Measurements from ENCODE around the gene CCDC146. TPM values are rescaled to one million over a fixed set of nuclear protein-coding genes. Genes with fewer than 3 reads are reported as not detected.

The CCDC146 gene
- total RNA-seq, 1 donor from 2014 or later: 11.0 TPM

DNA sequence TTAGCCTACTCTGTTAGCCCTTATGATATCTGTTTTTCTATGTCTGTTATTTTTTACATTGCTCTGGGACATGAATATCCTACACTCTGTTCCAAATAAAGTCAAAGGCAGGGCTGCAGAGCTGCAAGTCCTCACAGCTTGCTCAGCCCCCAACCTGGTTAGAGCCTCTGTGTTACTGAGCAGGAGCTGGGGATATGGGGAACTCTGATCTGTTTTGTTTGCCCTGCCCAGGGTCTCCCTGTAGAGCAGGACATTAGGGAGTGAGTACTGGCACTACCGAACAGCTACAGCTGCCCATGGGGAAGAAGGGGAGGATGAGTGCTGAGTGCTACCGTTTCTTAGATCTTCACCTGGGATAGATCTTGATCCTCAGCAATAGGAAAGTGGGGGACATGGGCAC is 110.1 kb downstream of the CCDC146 start:
- DNase-seq (ENCODE audit: missing footprints) (no peak), ATAC-seq (no peak)
- intact Hi-C loops (cut with DNase I): no loop called here

DNA sequence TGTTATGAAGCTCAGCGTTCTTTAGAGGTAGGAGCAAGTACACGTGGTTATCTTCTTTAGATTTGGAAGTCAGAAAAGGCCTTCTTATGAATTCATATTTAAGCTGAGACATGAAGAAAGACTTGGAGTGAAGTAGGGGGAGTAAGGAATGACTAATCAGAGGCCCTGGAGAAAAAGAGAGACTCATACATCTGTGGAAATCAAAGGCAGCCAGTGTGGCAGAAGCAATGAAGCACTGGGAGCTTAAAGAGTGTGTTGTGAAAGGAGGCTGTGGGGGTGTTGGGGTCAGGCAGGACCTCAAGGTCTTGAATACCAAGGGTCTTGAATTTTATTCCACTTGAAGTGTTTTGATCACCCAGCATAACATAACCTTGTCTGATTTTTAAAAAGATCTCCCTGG is 112.9 kb downstream of the CCDC146 start:
- DNase-seq (ENCODE audit: missing footprints): no peak
- ATAC-seq: no peak
- intact Hi-C loops (cut with DNase I): no loop called here

DNA sequence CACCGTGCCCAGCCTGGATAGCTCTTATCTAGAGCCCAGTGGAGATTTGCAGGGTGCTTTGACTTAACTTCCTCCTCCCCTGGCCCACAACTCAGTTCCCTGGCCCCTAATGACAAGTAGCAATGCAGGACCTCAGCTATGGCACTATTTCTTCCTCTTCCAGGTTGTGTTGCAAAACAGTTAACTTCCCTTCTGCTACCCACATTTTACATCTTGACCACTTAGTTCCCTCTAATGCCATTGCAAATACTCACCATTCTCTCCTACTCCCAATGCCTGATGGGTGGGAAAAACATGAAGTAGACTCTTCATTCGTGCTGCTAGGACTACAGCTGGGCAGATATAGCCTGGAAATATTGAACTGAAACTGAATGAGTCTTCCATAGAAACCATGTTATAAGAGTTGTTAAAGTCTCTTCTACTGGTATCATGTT is 116.3 kb downstream of the CCDC146 start:
- peak; percentile 72 for DNase-seq (ENCODE audit: missing footprints)
- peak; percentile 52 for ATAC-seq
- intact Hi-C loops (cut with DNase I): no loop called here

DNA sequence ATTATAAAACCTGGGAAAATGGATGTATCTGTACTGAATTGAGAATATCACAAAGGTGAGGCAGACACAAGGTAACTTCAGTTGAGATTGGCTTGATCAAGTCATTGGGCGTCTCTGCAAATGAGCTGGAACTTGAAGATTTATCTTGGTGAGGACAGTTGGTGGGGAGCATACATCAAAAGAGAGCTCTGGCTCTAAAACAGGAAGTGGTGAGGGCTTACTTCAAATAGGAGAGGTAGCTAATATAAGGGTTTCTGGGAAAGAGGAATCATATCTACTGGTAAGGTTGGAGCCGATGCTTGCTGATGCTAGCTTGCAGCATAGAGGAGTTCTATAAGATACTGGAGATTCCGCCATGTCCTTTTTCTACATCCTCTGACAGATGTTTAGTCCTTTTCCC is 117.1 kb downstream of the CCDC146 start:
- ATAC-seq: no peak
- intact Hi-C loops (cut with DNase I): no loop called here

DNA sequence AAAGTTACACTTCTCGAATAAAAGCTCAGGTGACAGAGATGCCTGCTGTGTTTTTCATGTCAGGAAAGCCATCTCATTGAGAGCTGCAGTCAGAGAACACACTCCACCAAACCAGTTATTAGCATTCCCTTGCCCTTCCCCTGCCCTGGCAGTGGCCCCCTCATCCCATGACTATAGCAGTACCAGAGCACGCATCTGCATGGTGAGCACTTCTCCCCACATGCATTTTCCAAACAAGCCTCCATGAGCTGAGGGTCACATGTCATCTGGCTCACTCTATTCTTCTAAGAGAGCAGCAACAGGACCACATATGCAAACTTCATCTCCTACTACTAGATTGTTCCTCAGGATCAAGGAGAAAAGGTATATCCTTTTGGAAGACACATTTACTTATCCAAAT is 119.7 kb downstream of the CCDC146 start:
- DNase-seq (ENCODE audit: missing footprints) (no peak), ATAC-seq (peak; percentile 40)
- intact Hi-C loops (cut with DNase I): no loop called here

More for the DNA sequence above, 117.1 kb downstream of the CCDC146 start:
- no peak for DNase-seq (ENCODE audit: missing footprints)

DNA sequence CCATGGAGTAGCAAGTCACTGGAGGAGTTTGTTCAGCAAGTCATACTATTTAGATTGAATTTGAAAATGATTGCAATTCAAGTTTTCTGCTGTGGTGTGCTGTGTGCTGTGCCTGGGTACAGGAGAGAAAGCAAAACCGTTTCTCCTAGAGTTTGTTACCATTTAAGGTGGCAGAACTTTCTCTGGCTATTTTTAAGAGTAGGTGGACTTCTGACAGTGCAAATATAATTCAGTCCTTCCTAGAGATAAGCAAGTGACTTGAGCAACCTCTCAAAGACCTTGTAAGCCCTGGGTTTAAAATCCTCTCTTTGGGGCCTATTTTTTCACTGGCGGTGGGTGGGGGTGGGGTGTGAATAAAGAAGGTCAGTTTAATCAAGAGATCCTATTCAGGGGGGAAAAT is 120.1 kb downstream of the CCDC146 start:
- DNase-seq (ENCODE audit: missing footprints) (no peak), ATAC-seq (no peak)
- intact Hi-C loops (cut with DNase I): no loop called here

DNA sequence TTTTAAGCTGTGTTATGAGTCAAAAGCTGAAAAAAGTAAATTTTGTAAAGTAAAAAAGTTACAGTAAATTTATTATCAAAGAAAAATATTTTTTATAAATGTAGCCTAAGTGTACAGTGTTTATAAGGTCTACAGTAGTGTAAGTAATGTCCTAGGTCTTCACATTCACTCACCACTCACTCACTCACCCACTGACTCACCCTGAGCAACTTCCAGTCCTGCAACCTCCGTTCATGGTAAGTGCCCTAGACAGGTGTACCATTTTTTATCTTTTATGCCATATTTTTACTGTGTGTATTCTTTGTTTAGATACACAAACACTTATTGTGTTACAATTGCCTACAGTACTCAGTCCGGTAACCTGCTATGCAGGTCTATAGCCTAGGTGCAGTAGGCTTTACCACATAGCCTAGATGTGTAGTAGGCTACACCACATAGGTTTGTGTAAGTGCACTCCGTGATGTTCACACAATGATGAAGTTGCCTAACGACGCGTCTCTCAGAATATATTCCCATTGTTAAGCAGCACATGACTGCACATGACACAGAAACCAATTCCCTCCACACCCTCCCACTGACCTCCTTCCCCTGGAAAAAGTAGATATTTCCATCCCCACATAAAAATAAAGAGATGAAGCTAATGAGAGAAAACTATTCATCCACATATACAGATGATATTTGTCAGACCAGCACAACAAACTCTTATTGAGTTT is 122.0 kb downstream of the CCDC146 start:
- ATAC-seq (peak; percentile 26), DNase-seq (ENCODE audit: missing footprints) (no peak)
- intact Hi-C loops (cut with DNase I): no loop called here

DNA sequence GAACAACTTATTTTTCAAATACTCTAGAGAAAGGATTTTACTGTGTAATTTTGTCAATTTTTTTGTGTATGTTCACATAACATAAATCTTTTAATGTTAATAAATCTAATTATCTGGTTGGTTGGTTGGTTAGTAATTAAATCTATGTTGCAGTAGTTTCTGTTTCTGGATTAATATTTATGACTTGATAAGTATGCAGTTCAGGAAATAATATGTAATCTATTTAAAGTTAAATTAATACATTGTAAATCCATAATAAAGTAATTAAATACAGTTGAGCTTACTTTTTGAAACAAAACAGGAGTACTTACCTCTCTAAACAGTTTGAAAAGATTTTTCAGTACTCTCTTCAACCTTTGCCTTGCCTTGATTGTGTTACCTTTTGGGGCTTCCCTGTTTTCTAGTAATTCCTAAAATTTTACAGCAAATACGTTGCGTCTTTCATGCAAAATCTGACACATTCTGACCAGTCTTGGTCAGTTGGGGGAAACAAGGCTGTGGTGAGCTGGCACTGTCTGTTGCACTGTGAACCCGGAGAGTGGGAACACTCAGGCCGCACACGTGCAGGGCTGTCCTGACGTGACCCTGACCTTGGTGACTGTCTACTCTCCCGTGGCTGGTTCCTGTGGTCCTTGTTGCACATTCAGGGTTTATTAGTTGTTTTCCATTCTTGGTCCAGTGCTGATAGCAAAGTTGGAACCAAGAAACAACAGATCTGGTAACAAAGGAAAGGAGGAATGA is 122.8 kb downstream of the CCDC146 start:
- intact Hi-C loops (cut with DNase I): loop anchor here (5.0 kb wide), 1 partner anchor 123 kb away; the partner anchor contains the start of gene CCDC146
- DNase-seq (ENCODE audit: missing footprints) (peak; percentile 75), ATAC-seq (peak; percentile 90)

DNA sequence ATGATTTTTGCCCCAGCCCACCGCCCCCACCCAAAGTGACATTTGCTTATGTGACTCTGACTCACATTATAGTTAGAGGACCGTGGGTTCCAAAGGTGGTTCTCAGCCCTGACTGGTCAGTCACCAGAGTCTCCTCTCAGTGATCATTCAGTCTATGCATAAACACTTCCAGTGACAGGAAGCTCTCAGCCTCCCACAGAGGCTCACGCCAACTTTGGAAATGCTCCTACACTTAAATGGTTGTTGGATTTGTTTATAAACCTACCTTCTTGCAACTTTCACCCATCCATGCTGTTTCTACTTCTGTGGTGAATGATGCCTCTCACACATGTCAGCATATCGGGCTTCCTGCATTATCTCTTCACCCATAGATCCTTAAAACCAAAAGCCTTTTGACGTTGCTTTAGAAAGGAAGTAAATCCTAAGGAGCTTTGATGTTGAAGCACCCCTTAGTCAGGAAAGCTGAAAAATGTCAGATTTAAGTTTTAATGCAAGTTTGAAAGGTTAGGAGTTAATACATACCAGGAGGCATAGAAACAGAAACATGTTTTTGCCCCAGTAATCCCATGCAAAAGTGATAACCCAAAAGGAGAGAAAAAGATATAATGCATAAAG is 123.7 kb downstream of the CCDC146 start:
- intact Hi-C loops (cut with DNase I): loop anchor here (5.0 kb wide), 1 partner anchor 124 kb away; the partner anchor contains the start of gene CCDC146
- ATAC-seq: peak; percentile 23

DNA sequence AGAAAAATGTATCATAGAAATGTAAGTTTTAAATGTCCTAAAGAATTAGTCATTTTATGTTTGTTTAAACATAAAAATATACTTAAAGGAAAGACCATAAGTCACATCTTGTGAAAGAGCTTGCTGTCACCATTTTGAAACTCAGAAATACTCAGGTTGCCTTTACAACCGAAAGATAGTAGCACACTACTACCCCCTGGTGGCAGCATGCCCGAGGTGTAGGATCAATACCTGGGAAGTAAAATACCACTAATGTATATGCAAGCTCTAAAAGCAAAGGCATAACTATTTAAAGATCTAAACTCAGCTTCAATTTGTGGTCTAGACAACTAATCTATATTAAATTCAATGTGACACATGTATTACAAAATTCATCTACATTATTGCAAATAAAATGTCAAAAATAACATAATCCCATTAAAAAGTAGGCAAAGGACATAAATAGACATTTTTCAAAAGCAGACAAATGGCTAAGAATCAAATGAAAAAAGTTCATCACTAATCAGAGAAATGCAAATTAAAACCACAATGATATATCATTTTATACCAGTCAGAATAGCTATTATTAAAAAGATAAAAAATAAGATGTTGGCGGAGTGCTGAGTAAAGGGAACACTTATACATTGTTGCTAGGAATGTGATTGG is 124.9 kb downstream of the CCDC146 start:
- intact Hi-C loops (cut with DNase I): loop anchor here (1.0 to 5.0 kb wide), 2 partner anchors 84 to 125 kb away; partner anchors contain the start of gene CCDC146
- DNase-seq (ENCODE audit: missing footprints) (peak; percentile 82), ATAC-seq (no peak)

More for the DNA sequence above, 123.7 kb downstream of the CCDC146 start:
- DNase-seq (ENCODE audit: missing footprints): no peak

DNA sequence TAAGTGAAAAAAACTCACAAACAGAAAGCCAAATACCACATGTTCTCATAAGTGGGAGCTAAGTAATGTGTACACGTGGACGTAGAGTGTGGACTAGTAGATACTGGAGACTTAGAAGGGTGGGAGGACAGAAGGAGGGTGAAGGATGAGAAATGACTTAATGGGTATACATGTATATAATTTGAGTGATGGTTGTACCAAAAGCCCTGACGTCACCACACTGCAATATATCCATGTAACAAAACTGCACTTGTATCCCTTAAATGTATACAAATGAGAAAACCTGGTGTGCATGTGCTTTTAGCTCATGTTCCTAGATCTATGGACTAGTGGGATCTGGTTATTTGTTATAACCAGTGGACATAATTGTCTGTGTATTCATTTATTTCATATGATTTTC is 125.7 kb downstream of the CCDC146 start:
- DNase-seq (ENCODE audit: missing footprints) (no peak), ATAC-seq (no peak)
- intact Hi-C loops (cut with DNase I): loop anchor here (5.0 kb wide), 1 partner anchor 126 kb away; the partner anchor contains the start of gene CCDC146

DNA sequence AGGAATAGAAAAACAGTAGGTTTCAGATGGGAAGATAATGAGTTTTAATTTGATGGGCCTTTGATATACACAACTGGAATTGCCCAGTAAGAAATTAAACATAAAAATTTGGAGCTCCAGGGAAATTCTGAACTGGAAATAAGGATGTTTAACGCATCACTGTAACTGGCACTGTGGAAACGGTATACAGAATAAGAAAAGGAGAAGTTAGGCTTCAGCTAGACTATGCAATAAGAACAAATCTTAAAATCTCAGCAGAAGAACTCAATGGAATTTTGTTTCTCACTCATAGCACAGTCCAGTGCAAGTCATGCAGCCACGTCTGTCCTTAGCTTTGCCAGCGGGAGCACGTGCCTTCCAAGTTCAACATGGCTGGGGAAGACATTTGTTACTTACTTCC is 130.1 kb downstream of the CCDC146 start:
- intact Hi-C loops (cut with DNase I): no loop called here
- DNase-seq (ENCODE audit: missing footprints) (no peak), ATAC-seq (no peak)

DNA sequence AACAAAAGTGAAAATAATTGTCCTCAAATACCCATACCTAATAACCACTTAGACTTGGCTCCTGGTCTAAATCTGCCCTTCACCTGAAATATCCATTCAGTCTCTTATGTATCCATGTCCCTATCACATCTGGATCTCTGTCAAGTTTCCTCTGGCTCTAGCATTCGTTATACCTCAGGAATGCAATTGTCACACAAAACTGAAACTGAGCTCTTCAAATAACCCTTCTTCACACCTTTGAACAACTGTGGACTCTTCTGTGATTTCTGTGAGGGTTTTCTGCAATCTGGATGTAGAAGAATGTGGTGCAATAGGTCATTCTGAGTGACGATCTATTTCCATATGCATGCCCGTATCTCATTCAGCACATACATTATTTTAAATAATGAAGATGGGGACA is 130.7 kb downstream of the CCDC146 start:
- ATAC-seq (no peak), DNase-seq (ENCODE audit: missing footprints) (no peak)
- intact Hi-C loops (cut with DNase I): no loop called here

DNA sequence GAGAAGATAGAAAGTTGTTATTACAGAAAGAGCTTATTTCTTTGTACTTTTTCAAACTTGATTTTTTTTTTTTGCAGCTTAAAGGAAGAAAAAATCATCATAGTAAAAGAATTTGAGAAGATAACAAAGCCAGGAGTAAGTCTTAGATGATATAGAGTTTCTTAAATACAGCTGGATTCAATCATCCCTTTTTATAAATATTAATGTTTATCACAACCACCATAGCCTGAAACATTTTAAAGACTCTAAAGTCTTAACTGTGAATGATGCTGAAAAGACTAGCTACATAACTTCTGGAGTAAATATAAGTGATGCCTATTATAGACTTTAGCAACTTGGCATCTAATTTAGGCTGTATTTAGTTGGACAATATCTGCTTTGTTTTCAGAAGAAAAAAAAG is 132.0 kb downstream of the CCDC146 start:
- ATAC-seq (no peak), DNase-seq (ENCODE audit: missing footprints) (no peak)
- intact Hi-C loops (cut with DNase I): no loop called here

DNA sequence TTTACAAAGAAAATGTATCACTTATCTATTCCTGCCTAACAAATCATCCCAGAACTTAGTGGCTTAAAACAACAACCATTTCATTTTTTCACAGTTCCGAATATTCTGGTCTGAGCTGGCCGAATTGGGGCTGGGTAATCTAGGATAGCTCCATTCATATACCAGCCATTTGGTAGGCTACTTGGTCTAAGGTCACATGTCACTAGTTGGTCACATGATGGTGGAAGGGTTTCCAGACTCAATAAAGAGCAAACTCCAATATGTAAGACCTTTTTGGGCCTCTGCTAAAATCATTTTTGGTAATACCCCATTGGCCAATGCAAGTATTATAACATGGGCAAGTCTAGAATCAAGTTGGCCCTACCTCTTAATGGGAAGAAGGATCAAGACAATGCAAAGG is 132.5 kb downstream of the CCDC146 start:
- intact Hi-C loops (cut with DNase I): no loop called here
- ATAC-seq: no peak
- DNase-seq (ENCODE audit: missing footprints): no peak

DNA sequence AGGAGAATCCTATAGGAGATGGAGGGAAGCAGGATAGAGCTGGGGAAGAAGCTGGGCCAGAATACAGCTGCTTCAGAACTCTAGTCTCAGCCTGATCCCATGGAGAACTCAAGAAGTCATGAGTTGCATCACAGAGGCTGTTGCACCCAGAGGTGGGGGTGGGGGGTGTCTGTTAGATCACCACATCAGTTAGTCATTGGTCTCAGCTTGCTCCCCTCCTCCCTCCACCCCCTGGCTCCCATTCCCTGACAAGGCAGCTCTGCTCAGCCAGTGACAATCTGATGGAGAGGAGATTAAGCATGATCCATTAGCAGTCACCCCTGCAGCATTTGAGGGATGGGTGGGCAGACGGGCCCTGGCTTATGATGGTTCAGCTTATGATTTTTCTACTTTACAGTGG is 135.6 kb downstream of the CCDC146 start:
- ATAC-seq (no peak), DNase-seq (ENCODE audit: missing footprints) (no peak)
- intact Hi-C loops (cut with DNase I): no loop called here

DNA sequence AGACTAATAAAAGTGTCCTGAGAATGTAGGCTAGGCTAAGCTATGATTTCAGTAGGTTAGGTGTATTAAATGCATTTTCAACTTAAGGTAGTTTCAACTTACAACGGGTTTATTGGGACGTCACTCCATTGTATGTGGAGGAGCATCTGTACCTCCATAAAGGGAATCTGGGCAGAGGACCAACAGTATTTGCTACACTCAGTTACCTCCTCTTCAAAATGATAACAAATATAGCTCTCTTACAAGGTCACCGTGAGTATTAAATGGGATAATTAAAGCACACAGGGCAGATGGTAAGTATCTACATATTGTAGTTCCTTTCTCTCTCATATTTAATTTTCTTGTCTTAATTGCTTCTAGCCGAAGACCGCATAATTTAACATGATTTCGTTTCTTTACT is 136.2 kb downstream of the CCDC146 start:
- peak; percentile 85 for ATAC-seq
- intact Hi-C loops (cut with DNase I): no loop called here

DNA sequence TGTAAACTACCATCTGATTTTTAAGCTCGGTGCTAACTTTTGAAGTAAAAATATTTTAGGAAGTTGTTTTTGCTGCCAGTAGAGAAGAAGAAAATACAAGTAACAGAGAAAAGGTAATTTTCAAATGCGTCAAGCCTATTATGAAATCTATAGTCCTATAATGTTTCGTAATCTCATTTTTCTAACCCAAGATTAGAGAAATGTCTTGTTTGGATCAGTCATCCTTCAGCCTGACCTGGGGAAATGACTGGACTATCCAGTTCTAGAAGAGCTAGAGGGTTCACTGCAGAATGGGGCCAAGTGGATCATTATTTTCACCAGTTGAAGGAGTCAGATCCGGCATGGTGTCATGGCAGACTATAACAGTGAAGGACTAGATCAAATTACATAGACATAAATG is 139.9 kb downstream of the CCDC146 start:
- DNase-seq (ENCODE audit: missing footprints) (no peak), ATAC-seq (no peak)
- intact Hi-C loops (cut with DNase I): no loop called here

More for the DNA sequence above, 136.2 kb downstream of the CCDC146 start:
- DNase-seq (ENCODE audit: missing footprints): no peak

DNA sequence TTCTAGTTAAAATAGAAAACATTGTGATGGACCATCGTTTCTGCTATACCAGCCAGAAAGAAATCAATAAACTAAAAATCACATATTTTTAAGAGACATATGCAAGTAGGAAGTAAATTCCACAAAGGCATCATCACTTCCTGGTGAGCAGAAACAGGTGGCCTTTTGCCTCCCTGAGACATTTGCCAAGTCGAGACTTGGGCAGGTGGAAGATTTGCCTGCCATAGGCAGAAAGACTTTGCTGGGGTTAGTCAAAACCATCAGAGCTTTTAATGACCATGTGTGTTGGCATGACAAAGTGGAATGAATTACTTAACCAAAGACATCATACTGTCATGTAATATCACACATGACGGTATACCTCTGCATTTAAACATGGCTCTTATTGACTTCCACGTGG is 143.3 kb downstream of the CCDC146 start:
- intact Hi-C loops (cut with DNase I): no loop called here
- DNase-seq (ENCODE audit: missing footprints) (no peak), ATAC-seq (no peak)
